HCT116 (cell line): ENCODE data around the gene PYROXD2. TPM values are rescaled to one million over a fixed set of nuclear protein-coding genes. Genes with fewer than 3 reads are reported as not detected.

ENCODE experiments used
- ATAC-seq: fragments of 200-7000 bp; cut with Tn5 transposase; 2 replicates; pipeline ENCODE4 v1.9.1; 2020; ENCODE audit warnings: mild to moderate bottlenecking, moderate library complexity
- BruUV-seq: library from RNA; stranded (reverse); fragments of 400-500 nt; replicated peaks from 2 replicates; lab custom pipeline; 2021; lab: Mats Ljungman, UMichigan
- CTCF ChIA-PET: fragments of 300-600 bp; sonication (Branson Sonifier 250); formaldehyde crosslinking; loops from one replicate; lab custom pipeline; 2021; ENCODE audit warnings: antibody characterized with exemption; lab: Charles Lee
- POLR2A ChIA-PET: fragments of 300-600, 350-600 bp; sonication (Branson Sonifier 250); formaldehyde crosslinking; loops from one replicate; lab custom pipeline; 2021; ENCODE audit warnings: antibody characterized with exemption; lab: Charles Lee
- RAD21 ChIA-PET, 2 experiments: fragments of 300-600 bp; sonication (Branson Sonifier 250); formaldehyde crosslinking; loops; one replicate each; lab custom pipeline; 2023; ENCODE audit warnings: low total read pairs in 2 of 2; ENCODE audit not compliant: uncharacterized antibody in 2 of 2, unreplicated experiment in 2 of 2, low non-redundant PET in 1 of 2; lab: Charles Lee
- DNase-seq: peaks from one replicate; pipeline ENCODE4 v3.0.0-alpha.2; 2010; ENCODE audit warnings: low read depth, low spot score
- H2AFZ ChIP-seq: fragments of 200-600 bp; shearing (Covaris generic), sonication (generic); 2 replicates; pipeline ENCODE4 v1.6.1; 2017; ENCODE audit warnings: low read depth, mixed run types, mixed read lengths, antibody characterized with exemption, low read length; ENCODE audit not compliant: poor library complexity, severe bottlenecking
- H3K27ac ChIP-seq: 2 replicates; pipeline ENCODE4 v1.5.1; 2012; ENCODE audit warnings: low read depth, low read length
- H3K27me3 ChIP-seq: fragments of 200-600 bp; sonication (generic); 2 replicates; pipeline ENCODE4 v1.6.1; 2016; ENCODE audit warnings: mixed run types, low read length, mixed read lengths; ENCODE audit not compliant: insufficient read depth
- H3K36me3 ChIP-seq, 2 experiments: fragments of 200-500 bp in 1 of 2; fragments of 200-600 bp in 1 of 2; sonication (Bioruptor generic) in 1 of 2; sonication (generic) in 1 of 2; 2 replicates each; pipeline versions ENCODE4 v1.5.1 to v1.6.1; 2014 to 2016; ENCODE audit warnings: low read length in 2 of 2, inconsistent platforms in 1 of 2, mixed read lengths in 1 of 2, mixed run types in 1 of 2; ENCODE audit not compliant: insufficient read depth in 2 of 2, control insufficient read depth in 1 of 2
- H3K4me1 ChIP-seq, 2 experiments: fragments of 200-600 bp in 1 of 2; sonication (generic) in 1 of 2; 2 replicates each; pipeline versions ENCODE4 v1.5.1 to v1.6.1; 2012 to 2017; ENCODE audit warnings: low read length in 2 of 2, inconsistent platforms in 1 of 2, mild to moderate bottlenecking in 1 of 2, mixed read lengths in 1 of 2, mixed run types in 1 of 2, moderate library complexity in 1 of 2; ENCODE audit not compliant: insufficient read depth in 2 of 2, control insufficient read depth in 1 of 2
- H3K4me2 ChIP-seq: fragments of 200-600 bp; sonication (generic); 2 replicates; pipeline ENCODE4 v1.6.1; 2017; ENCODE audit warnings: mixed run types, low read length, mixed read lengths
- H3K4me3 ChIP-seq, 2 experiments: fragments of 200-600 bp in 1 of 2; sonication (generic) in 1 of 2; replicated peaks in 1 of 2; 2 replicates each; pipeline ENCODE4 v1.5.1; 2011 to 2016; ENCODE audit warnings: low read length in 2 of 2, control low read depth in 1 of 2, low read depth in 1 of 2, mild to moderate bottlenecking in 1 of 2, mixed read lengths in 1 of 2, mixed run types in 1 of 2
- H3K79me2 ChIP-seq: fragments of 200-600 bp; sonication (generic); 2 replicates; pipeline ENCODE4 v1.6.1; 2017; ENCODE audit warnings: mild to moderate bottlenecking, mixed run types, low read length, moderate library complexity, mixed read lengths; ENCODE audit not compliant: insufficient read depth
- H3K9ac ChIP-seq: fragments of 200-600 bp; sonication (generic); 2 replicates; pipeline ENCODE4 v1.6.1; 2016; ENCODE audit warnings: low read length, mixed read lengths
- H3K9me2 ChIP-seq: fragments of 200-600 bp; sonication (generic), shearing (Covaris generic); 2 replicates; pipeline ENCODE4 v1.6.1; 2017; ENCODE audit warnings: mixed run types, mild to moderate bottlenecking, moderate library complexity; ENCODE audit not compliant: insufficient read depth
- H3K9me3 ChIP-seq, 2 experiments: fragments of 200-500 bp in 1 of 2; fragments of 200-600 bp in 1 of 2; sonication (Bioruptor generic) in 1 of 2; sonication (generic) in 1 of 2; 2 replicates each; pipeline ENCODE4 v1.6.1; 2014 to 2017; ENCODE audit warnings: low read length in 2 of 2, mixed read lengths in 2 of 2, inconsistent platforms in 1 of 2, low read depth in 1 of 2, mild to moderate bottlenecking in 1 of 2, mixed run types in 1 of 2, moderate library complexity in 1 of 2; ENCODE audit not compliant: control insufficient read depth in 1 of 2, insufficient read depth in 1 of 2
- H4K20me1 ChIP-seq: fragments of 200-600 bp; sonication (generic), shearing (Covaris generic); 2 replicates; pipeline ENCODE4 v1.6.1; 2017; ENCODE audit warnings: mixed run types, mild to moderate bottlenecking, moderate library complexity; ENCODE audit not compliant: insufficient read depth
- CEBPB ChIP-seq: IDR thresholded peaks from 2 replicates; pipeline ENCODE4 v1.6.1; 2012; ENCODE audit warnings: low read depth
- EGR1 ChIP-seq: IDR thresholded peaks from 2 replicates; pipeline ENCODE4 v1.6.1; 2012; ENCODE audit warnings: low read depth
- EZH2phosphoT487 ChIP-seq: fragments of 200-600 bp; IDR thresholded peaks from 2 replicates; pipeline ENCODE4 v1.6.1; 2018; ENCODE audit warnings: antibody characterized with exemption, borderline replicate concordance
- FOSL1 ChIP-seq: IDR thresholded peaks from 2 replicates; pipeline ENCODE4 v1.6.1; 2012; ENCODE audit warnings: low read depth
- JUND ChIP-seq: IDR thresholded peaks from 2 replicates; pipeline ENCODE4 v1.6.1; 2012
- POLR2A ChIP-seq: IDR thresholded peaks from 2 replicates; pipeline ENCODE4 v1.7.0; 2011; ENCODE audit warnings: borderline replicate concordance; ENCODE audit not compliant: insufficient read depth, insufficient read length; ENCODE audit errors: extremely low read depth
- POLR2AphosphoS5 ChIP-seq: IDR thresholded peaks from 2 replicates; pipeline ENCODE4 v1.6.1; 2011; ENCODE audit warnings: mild to moderate bottlenecking, low read depth, low read length, moderate library complexity
- RAD21 ChIP-seq: IDR thresholded peaks from 2 replicates; pipeline ENCODE4 v1.6.1; 2012; ENCODE audit warnings: low read depth, mild to moderate bottlenecking
- SIN3A ChIP-seq: IDR thresholded peaks from 2 replicates; pipeline ENCODE4 v1.6.1; 2012; ENCODE audit warnings: low read depth
- SP1 ChIP-seq: IDR thresholded peaks from 2 replicates; pipeline ENCODE4 v1.6.1; 2012; ENCODE audit warnings: low read depth
- TCF7L2 ChIP-seq: IDR thresholded peaks from 2 replicates; pipeline ENCODE4 v1.7.0; 2011; ENCODE audit warnings: borderline replicate concordance, inconsistent platforms; ENCODE audit not compliant: insufficient read depth, insufficient read length; ENCODE audit errors: extremely low read depth
- YY1 ChIP-seq: IDR thresholded peaks from 2 replicates; pipeline ENCODE4 v1.6.1; 2011; ENCODE audit warnings: low read length, low read depth, moderate library complexity, mild to moderate bottlenecking; ENCODE audit not compliant: insufficient replicate concordance; ENCODE audit errors: extremely low read depth
- ZNF274 ChIP-seq: fragments of 200-500 bp; sonication (Bioruptor generic); IDR thresholded peaks from 2 replicates; pipeline ENCODE4 v1.6.1; 2014; ENCODE audit warnings: mild to moderate bottlenecking, low read depth, low read length, inconsistent platforms
- intact Hi-C: fragments of 100-400 bp; cut with micrococcal nuclease; formaldehyde crosslinking; loops from 2 replicates; pipeline ENCODE4 v1.10.0; 2022
- total RNA-seq: library from RNA; stranded (reverse); gene quantifications from one replicate; pipeline ENCODE4 v1.2.1, GENCODE V29; 2021; ENCODE audit not compliant: unreplicated experiment
- TF ChIP-seq, protein P1 (sequence below): IDR thresholded peaks from 2 replicates; pipeline ENCODE4 v1.6.1; 2011; ENCODE audit warnings: mild to moderate bottlenecking, low read length, moderate library complexity; ENCODE audit not compliant: insufficient replicate concordance; ENCODE audit errors: extremely low read depth
- TF ChIP-seq, protein P2 (sequence below), 3 experiments: fragments of 200-600 bp in 1 of 3; sonication (generic) in 1 of 3; IDR thresholded peaks in 2 of 3; conservative IDR thresholded peaks in 1 of 3; 2 replicates each; pipeline ENCODE4 v1.5.1; 2012 to 2017; ENCODE audit warnings: low read depth in 2 of 3, low read length in 2 of 3, antibody characterized with exemption in 1 of 3, borderline replicate concordance in 1 of 3, control low read depth in 1 of 3, mild to moderate bottlenecking in 1 of 3, mixed read lengths in 1 of 3, mixed run types in 1 of 3, moderate library complexity in 1 of 3; ENCODE audit not compliant: insufficient read depth in 1 of 3

Gene PYROXD2
- total RNA-seq, 1 experiment from 2014 or later = 14.2 TPM

DNA sequence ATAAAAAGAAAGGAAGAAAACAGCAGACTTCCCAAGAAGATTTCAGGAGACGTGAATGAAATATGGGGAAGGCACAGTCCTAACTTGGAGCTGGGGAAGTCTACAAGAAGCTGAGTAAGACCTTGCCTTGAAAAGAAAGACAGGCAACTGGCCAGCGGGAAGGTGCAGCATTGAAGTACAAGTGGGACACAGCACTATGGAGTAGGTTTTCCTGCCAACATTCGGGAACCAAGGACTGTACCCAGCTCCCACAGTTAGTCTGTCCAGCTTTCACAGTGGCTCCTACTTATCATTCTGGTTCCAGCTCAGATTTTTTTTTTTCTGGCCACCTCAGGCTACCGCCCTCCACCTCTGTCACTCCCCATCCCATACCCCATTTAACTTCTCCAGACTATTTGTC is 21.7 kb upstream of the PYROXD2 start:
- BruUV-seq = no TSS peak
- ChIA-PET CTCF (interaction anchor here (3.8 kb wide), 1 partner anchor 11 kb away, joined by 22 read pairs; no protein-coding TSS in a partner anchor), POLR2A (no interaction called here), RAD21 (no interaction called here)
- Histone ChIP-seq H4K20me1 (0 out of 2 replicates have a peak, but pooled peaks cover 3% of the 10 kb centered on the region), H3K4me2 (no peak overlapping the region), H3K4me3 (no peak overlapping the region), H2AFZ (no peak overlapping the region), H3K36me3 (peaks cover 27 to 37% of the 10 kb centered on the region in 2 experiments; a peak in 3 of 4 replicates), H3K27me3 (no peaks in the 10 kb centered on the region), H3K9me2 (no peaks in the 10 kb centered on the region), H3K9ac (no peak overlapping the region), H3K9me3 (no peaks in the 10 kb centered on the region), H3K79me2 (peaks cover 7% of the 10 kb centered on the region; the same call in 1 of the 2 replicates), H3K27ac (no peak overlapping the region), H3K4me1 (peaks cover 0 to 12% of the 10 kb centered on the region in 2 experiments; a peak in 3 of 4 replicates)
- intact Hi-C loops = no loop called here
- TF ChIP-seq, protein P1, sequence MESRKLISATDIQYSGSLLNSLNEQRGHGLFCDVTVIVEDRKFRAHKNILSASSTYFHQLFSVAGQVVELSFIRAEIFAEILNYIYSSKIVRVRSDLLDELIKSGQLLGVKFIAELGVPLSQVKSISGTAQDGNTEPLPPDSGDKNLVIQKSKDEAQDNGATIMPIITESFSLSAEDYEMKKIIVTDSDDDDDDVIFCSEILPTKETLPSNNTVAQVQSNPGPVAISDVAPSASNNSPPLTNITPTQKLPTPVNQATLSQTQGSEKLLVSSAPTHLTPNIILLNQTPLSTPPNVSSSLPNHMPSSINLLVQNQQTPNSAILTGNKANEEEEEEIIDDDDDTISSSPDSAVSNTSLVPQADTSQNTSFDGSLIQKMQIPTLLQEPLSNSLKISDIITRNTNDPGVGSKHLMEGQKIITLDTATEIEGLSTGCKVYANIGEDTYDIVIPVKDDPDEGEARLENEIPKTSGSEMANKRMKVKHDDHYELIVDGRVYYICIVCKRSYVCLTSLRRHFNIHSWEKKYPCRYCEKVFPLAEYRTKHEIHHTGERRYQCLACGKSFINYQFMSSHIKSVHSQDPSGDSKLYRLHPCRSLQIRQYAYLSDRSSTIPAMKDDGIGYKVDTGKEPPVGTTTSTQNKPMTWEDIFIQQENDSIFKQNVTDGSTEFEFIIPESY = no peak
- TF ChIP-seq SIN3A (no peak), TCF7L2 (no peak), YY1 (no peak), SP1 (no peak), EGR1 (no peak)
- ATAC-seq (no peak), DNase-seq (no peak)

DNA sequence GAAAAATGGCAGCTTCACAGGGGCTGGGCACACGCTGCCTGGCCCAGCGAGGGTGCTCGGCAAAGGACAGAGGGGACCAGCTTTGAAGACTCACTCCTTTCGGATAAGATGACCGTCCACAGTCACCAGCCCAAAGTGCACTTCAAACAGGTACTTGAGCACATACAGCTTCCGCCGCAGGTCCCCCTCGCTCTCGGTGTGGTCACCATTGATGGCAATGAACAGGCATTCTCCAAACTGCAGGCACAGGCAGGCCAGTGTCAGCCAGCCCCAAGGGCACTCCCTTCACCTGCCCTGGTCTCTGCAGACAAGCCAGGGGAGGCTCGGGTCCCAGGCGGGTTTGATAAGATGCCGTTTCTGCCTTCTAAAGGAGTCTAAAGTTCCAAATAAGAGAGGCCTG is 20.2 kb upstream of the PYROXD2 start:
- ChIA-PET POLR2A (no interaction called here), RAD21 (no interaction called here), CTCF (interaction anchor here (3.8 kb wide), 1 partner anchor 10 kb away, joined by 22 read pairs; no protein-coding TSS in a partner anchor)
- Histone ChIP-seq H3K4me3 (no peak overlapping the region), H3K9ac (no peak overlapping the region), H3K9me3 (no peaks in the 10 kb centered on the region), H3K9me2 (no peaks in the 10 kb centered on the region), H3K4me2 (no peak overlapping the region), H2AFZ (no peak overlapping the region), H3K79me2 (no peaks in the 10 kb centered on the region), H3K4me1 (peaks cover 0 to 12% of the 10 kb centered on the region in 2 experiments; a peak in 3 of 4 replicates), H3K27ac (no peak overlapping the region), H3K36me3 (peaks cover 19 to 35% of the 10 kb centered on the region in 2 experiments; a peak in 3 of 4 replicates), H3K27me3 (no peaks in the 10 kb centered on the region), H4K20me1 (no peaks in the 10 kb centered on the region)
- DNase-seq = no peak
- intact Hi-C loops = no loop called here
- no peak for ATAC-seq
- no TSS peak for BruUV-seq
- no peak for TF ChIP-seq FOSL1
- TF ChIP-seq SP1 = no peak
- no peak for TF ChIP-seq SIN3A
- no peak for TF ChIP-seq EZH2phosphoT487
- TF ChIP-seq ZNF274 = no peak
- TF ChIP-seq RAD21 = no peak
- TF ChIP-seq EGR1 = no peak
- TF ChIP-seq, protein P2, sequence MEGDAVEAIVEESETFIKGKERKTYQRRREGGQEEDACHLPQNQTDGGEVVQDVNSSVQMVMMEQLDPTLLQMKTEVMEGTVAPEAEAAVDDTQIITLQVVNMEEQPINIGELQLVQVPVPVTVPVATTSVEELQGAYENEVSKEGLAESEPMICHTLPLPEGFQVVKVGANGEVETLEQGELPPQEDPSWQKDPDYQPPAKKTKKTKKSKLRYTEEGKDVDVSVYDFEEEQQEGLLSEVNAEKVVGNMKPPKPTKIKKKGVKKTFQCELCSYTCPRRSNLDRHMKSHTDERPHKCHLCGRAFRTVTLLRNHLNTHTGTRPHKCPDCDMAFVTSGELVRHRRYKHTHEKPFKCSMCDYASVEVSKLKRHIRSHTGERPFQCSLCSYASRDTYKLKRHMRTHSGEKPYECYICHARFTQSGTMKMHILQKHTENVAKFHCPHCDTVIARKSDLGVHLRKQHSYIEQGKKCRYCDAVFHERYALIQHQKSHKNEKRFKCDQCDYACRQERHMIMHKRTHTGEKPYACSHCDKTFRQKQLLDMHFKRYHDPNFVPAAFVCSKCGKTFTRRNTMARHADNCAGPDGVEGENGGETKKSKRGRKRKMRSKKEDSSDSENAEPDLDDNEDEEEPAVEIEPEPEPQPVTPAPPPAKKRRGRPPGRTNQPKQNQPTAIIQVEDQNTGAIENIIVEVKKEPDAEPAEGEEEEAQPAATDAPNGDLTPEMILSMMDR (IDR thresholded peaks at IDR 0.05 in 2 of 3, conservative IDR thresholded peaks at IDR 0.05 in 1 of 3; ENCODE audit: borderline replicate concordance in 1 of 3, insufficient read depth in 1 of 3, low read depth in 2 of 3, low read length in 2 of 3) = no peak
- TF ChIP-seq JUND = no peak
- no peak for TF ChIP-seq POLR2A
- no peak for TF ChIP-seq CEBPB
- no peak for TF ChIP-seq POLR2AphosphoS5
